Activated CD4-positive, alpha-beta T cell treated with anti-CD3 and anti-CD28 coated beads for 48 hours (primary cell): ENCODE results near the gene CSRP1.

Experiments used
- DNase-seq: peaks from one replicate; pipeline ENCODE4 v3.0.0-alpha.2; 2020

CSRP1 gene

GRCh38 chr1:201450721-201451291, 56.1 kb downstream of the CSRP1 start:
- DNase-seq = no peak

- no peak for DNase-seq
Observed at GRCh38 chr1:201448990-201449389, 57.9 kb downstream of the CSRP1 start.

DNA sequence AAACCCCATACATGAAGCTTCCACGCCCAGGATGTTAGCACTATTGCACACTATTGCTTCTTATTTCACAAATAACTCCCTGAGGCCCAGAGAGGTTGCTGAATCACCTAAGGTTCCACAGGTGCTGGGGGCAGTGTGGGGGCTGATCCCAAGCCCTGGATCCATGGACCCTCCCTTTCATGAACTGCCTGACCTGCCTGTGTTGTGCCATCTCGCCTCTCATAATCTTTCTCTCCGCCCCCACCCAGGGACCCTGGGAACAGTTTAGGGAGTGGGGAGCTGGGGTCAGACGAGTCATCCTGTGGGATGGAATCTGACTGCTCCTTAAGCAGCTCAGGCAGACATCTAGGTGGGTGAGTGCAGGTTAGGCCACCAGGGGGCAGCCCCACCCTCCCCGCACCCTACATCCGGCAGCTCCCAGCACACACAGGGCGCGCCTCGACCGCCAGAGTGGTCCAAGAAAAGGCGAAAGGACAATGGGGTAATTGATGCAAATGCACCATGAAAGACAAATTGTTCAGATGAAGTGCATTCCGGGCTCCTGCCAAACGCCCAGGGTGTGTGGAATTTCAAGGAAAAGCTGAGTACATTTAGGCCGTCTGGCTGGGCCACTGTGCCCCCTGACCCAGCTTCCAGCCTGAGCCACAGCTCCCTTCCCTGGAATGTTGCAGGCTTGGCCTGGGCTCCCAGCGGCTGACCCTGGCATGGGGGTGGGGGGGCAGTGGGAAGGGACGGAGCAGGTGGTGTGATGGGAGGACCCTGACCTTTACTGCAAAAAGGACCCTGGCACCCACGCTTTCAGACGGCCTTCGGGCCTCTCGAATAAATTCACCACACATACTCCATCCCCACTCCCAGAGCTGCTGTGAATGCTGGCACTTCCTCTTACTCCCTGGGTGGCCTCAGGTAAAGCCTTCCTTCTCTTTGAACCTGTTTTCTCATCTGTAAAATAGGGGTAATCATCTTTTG, 58.7 kb downstream of the CSRP1 start:
- peak; percentile 80 for DNase-seq

GRCh38 chr1:201445310-201445709, 61.6 kb downstream of the CSRP1 start:
- DNase-seq = no peak

DNA sequence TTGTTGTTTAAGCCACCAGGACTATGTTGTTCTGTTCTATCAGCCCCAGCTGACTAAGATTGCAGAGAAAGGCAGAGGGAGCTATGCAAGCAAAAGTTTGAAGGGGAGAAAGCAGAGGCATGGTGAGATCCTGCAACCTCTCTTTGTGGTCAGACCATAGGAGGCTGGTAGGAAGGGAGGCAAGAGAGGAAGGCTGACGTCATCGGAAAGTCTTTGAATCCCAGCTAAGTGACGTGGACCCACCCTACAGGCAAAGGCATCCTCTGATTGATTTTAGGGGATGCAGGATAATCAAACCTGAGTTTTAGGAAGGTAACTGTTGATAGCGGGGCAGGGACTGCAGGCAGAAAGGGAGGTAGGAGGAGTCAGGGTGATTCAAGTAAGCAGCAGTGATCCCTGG, 62.1 kb downstream of the CSRP1 start:
- no peak for DNase-seq

GRCh38 chr1:201443747-201444146, 63.2 kb downstream of the CSRP1 start:
- no peak for DNase-seq

- no peak for DNase-seq
Observed at GRCh38 chr1:201436969-201437368, 70.0 kb downstream of the CSRP1 start.

- no peak for DNase-seq
Observed at GRCh38 chr1:201436393-201436792, 70.5 kb downstream of the CSRP1 start.

DNA sequence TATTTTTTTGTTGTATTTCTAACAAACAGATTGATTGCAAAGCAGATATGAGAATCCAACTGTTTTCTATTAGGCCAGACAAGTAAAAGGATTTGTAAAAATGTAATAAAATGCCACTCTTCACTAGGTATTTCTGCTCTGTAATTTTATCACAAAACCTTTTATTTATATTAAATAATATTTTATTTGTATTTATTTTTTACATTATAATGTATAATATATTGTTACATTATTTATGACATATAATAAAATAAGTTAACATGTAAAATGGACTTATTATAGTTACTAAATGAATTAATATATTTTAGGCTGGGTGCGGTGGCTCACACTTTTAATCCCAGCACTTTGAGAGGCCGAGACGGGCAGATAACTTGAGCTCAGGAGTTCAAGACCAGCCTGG, 72.7 kb downstream of the CSRP1 start:
- DNase-seq = no peak

DNA sequence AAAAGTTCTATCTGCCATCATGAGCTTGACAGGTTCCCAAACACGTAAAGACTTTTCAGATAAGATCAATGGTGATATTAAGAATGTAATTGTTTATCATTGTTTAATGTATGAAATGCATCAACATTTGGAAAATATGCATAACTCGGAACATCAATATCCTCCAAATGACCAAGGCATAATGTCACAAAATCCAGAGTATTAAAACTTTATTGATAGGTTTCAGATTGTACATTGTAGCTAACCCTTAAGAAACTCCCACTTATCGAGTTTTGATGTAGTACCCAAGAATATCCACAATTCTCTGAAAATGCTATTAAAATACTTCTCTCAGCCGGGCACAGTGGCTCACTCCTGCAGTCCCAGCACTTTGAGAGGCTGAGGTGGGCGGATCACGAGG, 73.3 kb downstream of the CSRP1 start:
- DNase-seq = no peak
